Esophagus (tissue), 2 donors: ENCODE data around the gene LAMP2. TPM values are rescaled to one million over a fixed set of nuclear protein-coding genes. Genes with fewer than 3 reads are reported as not detected.

Experiments
- H3K27ac ChIP-seq, 2 donors: one replicate each; pipeline ENCODE4 v1.5.1; 2013; ENCODE audit warnings: low read depth in 2 of 2, mild to moderate bottlenecking in 2 of 2, inconsistent platforms in 1 of 2, low read length in 1 of 2, moderate library complexity in 1 of 2
- H3K27me3 ChIP-seq, 2 donors: one replicate each; pipeline ENCODE4 v1.6.1; 2013; ENCODE audit warnings: low read length in 2 of 2, control low read depth in 1 of 2, mild to moderate bottlenecking in 1 of 2; ENCODE audit not compliant: insufficient read depth in 2 of 2, control insufficient read depth in 1 of 2
- H3K36me3 ChIP-seq, 2 donors: one replicate each; pipeline ENCODE4 v1.6.1; 2013; ENCODE audit warnings: low read length in 1 of 2; ENCODE audit not compliant: control insufficient read depth in 2 of 2, insufficient read depth in 2 of 2
- H3K4me1 ChIP-seq, 2 donors: one replicate each; pipeline ENCODE4 v1.6.1; 2013; ENCODE audit warnings: low read length in 1 of 2; ENCODE audit not compliant: control insufficient read depth in 2 of 2, insufficient read depth in 2 of 2
- H3K4me3 ChIP-seq, 2 donors: one replicate each; pipeline ENCODE4 v1.5.1; 2013; ENCODE audit warnings: low read length in 2 of 2, mild to moderate bottlenecking in 2 of 2, low read depth in 1 of 2, moderate library complexity in 1 of 2
- H3K9me3 ChIP-seq, 2 donors: one replicate each; pipeline ENCODE4 v1.6.1; 2013; ENCODE audit warnings: mild to moderate bottlenecking in 2 of 2, low read depth in 1 of 2, low read length in 1 of 2, moderate library complexity in 1 of 2; ENCODE audit not compliant: control insufficient read depth in 2 of 2, insufficient read depth in 1 of 2
- WGBS, 2 donors: extraction: QIAGEN DNeasy Blood & Tissue Kit; methylation state at CpG; one replicate each; pipeline ENCODE4 v1.1.7; 2013; 5-methylcytosine and 5-hydroxymethylcytosine counted together
- polyA plus RNA-seq, 2 donors: library from polyadenylated mRNA; stranded (reverse); fragments of 200-250 nt; gene quantifications; one replicate each; pipeline ENCODE4 v1.2.3, GENCODE V29; 2013
- donor health status: healthy with polysubstance abuse.
- donor health status: Bipolar disorder and iron deficiency.

Gene LAMP2
- polyA plus RNA-seq, 2 donors = 34.5 to 57.1 TPM

DNA sequence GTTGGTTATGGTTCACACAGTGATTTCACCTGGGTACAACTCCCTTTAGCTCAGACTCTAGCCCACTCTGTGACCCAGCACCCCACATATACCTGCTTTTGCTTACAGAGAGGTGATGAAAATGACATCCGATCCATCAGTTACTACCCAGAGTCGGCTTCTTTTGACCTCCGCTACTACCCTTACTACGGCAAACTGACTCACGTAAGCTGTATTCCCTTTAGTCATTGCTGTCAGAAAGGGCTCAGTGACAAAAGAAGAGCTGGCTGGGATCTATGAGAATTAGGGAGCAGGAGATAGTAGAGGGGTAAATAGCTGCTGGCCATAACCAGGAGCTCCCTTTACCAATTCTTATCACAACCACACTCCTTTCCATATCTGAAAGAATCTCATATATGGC lies 90.5 kb downstream of the LAMP2 start:
- no peaks in the 10 kb centered on the region for H3K36me3 ChIP-seq
- H3K9me3 ChIP-seq = no peaks in the 10 kb centered on the region
- H3K4me1 ChIP-seq = no peaks in the 10 kb centered on the region
- H3K4me3 ChIP-seq = no peak overlapping the region
- H3K27me3 ChIP-seq = peaks cover 0 to 2% of the 10 kb centered on the region in 2 donors
- 88 to 97% methylated on average over 5 of the region's 5 CpGs for WGBS, 2 donors
- no peak overlapping the region for H3K27ac ChIP-seq

Other genes starting within 250 kb of the LAMP2 start
- gene ZBTB33, start 218.5 kb downstream of the LAMP2 start, polyA plus RNA-seq = 1 to 10 TPM; 3.1 to 4.8 TPM
- under 1 TPM; 0.10 to 0.59 TPM for gene TMEM255A, start 157.8 kb downstream of the LAMP2 start, polyA plus RNA-seq
- not detected for gene ATP1B4, start 107.2 kb downstream of the LAMP2 start, polyA plus RNA-seq
- 10 to 100 TPM; 16.7 to 24.2 TPM for gene CUL4B, start 91.7 kb upstream of the LAMP2 start, polyA plus RNA-seq
- 10 to 100 TPM; 32.5 to 49.2 TPM for gene MCTS1, start 134.8 kb upstream of the LAMP2 start, polyA plus RNA-seq
- 10 to 100 TPM; 13.2 to 15.0 TPM for gene C1GALT1C1, start 160.8 kb upstream of the LAMP2 start, polyA plus RNA-seq